HG03066 (cell line): ENCODE data around the gene CA5A.
"Not testable (repeated sequence)": the region's sequence is repeated elsewhere in the genome, so short reads cannot be mapped to it uniquely, and the experiment has no call there.

Source experiments
- ATAC-seq: cut with Tn5 transposase; IDR thresholded peaks from one replicate; pipeline ENCODE4 v1.9.1; 2021; ENCODE audit warnings: low read depth; ENCODE audit not compliant: unreplicated experiment

CA5A gene

DNA sequence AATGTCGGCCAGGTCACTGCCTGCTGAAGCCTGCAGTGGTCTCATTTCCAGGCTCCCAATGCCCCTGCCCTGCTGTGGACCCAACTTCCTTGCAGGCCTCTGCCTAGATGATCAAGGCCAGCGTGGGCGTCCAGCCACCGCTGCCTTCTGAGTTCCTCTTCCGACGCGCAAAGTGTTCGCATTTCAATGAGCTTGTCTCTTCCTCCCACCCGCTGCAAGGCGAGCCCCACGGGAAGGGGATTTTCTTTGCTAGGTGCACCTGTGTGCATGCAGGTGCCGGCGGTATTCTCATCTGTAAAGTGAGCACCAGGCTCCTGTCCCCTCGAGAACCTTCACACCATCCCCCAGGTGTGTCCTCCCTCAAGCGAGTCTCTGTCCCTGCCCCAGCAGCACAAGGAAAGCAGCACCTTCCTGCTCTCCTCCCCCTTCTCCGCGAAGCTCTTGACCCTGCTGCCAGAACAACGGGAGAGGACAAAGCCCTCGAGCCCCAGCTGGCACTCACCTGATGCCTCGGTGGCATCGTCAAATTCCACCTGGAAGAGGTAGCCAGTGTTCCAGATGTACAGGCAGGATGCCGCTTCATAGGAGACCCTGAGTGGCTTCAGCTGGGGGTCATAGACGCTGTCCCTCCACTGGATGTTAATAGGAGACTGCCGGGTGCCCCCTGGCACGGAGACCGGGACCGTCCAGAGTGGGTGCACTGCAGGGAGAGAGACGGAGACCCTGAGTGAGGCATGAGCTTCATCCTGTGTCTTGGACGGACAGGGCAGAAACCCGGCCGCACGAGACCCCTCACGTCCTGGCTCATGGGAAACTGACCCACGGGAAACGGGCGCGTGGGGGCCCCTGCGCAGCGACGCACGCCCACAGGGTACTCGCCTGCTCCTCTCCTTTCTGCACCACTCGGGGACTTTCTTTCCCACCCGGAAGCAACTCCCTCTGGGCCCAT is 9.8 kb downstream of the CA5A start:
- ATAC-seq = no peak

DNA sequence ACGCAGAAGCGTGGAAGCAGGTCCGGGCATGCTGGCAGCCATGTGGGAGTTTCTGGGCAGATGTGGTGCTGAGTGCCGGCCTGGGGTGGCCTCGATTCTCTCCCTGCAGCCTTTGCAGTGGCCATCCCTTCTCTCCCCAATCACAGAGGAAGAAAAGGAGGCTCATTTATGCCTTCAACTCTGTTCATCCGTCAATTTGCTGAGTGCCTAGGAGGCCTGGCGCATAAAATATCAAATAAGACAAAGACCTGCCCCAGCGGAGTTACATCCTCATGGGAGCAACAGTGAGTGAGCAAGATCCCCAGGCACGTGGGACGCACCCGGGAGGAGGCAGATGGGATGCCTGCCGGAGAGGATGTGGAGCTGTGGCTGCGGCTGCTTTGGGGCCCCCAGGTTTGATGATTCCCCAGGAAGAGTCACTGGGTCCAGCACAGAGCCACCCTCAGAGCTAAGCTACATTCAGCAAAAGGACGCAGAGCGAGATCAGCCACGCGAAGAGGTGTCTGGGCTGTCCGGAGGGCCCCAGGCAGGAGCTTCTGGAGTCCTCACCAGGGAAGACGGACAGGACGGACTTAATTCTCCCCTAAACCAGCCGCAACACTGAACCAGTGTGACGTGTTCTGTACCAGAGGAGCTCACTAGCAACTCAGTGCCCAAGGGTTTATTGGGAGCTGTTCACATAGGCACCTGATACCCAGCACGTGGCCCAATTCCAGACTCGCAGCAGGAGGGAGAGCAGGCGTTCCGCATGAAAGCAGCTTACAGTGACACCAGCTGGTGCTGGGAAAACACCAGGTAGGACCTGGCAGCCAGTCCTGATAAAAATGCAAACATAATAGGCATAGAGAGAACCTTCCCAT is 11.3 kb downstream of the CA5A start:
- no peak for ATAC-seq

DNA sequence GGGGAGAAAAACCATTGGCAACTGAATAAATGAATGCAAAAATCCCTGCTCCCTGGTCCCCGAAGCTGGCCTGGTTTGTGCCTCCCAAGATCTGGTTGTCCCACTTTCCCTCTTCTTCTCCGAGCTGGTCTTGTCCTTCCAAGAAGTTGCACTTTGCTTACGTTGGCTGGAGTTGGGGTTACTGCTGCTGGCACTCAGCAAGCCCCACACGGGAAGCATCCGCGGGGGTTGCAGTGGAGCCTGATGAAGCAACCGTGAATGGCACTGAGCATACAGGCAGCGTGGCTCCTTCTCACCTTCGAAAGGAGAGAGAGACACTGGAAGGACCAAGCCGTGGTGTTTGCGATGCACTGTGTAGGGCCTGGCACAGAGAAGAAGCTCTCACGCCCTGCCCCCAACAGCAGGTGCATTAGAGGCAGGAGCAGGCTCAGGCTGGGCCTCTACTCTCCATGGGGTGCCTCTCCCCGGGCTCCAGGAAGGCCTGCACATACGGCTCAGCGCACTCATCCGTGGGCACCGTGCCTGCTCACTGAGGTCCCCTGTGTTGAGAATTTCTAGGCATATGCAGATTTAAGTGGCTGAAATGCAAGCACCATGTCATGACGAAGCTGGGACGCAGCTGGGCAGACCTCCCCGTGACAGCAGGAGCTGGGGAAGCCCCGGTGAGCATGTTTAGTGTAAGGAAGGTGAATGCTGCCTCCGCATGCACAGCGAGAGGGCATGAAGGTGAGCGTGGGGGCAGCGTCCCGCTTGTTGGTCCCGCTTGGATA is 12.1 kb downstream of the CA5A start:
- ATAC-seq = no peak

DNA sequence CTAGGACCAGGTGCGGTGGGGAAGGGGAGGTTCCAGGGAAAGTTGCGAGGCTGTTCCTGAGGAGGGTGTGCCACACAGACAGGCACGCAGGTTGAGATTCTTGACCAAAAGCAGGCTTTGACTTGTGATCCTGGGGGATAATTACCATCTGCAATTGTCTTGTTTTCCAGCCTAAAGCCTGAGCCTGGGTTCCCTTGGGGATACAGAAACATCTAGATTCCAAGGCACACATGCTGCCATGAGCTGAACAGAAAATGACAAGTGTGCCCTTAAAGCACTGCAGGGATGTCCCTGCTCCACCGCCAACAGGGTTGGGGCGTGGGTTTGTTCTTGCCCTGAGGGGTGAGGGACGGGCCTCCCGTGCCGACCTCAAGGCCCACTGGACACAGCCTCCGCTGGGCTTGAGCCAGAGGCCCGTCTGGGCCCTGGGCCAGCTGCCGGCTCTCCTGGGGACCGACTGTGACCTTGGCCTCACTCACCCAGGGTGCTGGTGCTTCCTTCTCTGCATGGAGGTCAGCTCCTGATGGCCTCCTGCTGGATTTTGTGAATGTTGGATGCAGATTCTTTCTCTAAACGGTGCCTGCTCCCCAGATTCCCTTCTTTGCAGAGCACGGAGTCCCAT is 14.0 kb downstream of the CA5A start:
- ATAC-seq = no peak

DNA sequence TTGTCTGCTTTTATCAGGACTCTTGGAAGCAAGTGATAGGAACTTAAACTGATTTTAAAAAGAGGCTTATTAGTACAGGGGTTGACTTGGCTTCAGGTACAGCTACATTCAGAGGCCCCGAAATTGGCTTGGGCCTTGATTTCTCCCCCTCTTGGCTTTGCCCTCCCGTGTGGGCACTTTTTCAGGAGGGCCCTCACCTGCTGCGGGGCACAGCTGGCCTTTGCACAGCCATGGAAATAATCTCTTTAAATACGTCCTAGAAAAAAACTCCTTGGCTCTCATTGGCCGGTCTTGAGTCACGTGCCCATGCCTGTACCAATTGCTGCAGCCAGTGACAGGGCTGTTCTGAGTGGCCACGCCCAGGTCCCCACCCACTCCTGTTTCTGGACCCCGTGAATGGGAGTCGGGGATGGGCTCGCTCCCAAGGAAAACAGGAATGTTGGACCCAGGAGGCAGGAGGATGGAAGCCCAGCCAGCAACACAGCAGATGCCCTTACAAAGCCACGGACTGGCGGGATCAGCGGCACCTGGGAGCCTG is 15.0 kb downstream of the CA5A start:
- ATAC-seq = no peak

DNA sequence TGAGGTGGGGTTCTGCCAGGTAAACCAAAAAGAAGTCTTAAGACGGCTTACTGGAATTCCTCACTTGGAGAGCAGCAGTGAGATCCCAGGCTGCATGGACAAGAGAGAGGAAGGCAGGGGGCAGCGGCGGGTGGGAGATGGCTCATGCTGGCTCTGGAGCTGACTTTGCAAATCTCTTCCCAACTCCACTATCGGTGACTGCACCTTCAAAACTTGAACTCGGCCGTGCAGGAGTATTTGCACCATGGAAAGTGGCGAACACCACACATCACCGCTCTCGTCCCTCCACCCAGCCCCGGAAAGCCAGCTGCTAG is 16.7 kb downstream of the CA5A start:
- no peak for ATAC-seq

DNA sequence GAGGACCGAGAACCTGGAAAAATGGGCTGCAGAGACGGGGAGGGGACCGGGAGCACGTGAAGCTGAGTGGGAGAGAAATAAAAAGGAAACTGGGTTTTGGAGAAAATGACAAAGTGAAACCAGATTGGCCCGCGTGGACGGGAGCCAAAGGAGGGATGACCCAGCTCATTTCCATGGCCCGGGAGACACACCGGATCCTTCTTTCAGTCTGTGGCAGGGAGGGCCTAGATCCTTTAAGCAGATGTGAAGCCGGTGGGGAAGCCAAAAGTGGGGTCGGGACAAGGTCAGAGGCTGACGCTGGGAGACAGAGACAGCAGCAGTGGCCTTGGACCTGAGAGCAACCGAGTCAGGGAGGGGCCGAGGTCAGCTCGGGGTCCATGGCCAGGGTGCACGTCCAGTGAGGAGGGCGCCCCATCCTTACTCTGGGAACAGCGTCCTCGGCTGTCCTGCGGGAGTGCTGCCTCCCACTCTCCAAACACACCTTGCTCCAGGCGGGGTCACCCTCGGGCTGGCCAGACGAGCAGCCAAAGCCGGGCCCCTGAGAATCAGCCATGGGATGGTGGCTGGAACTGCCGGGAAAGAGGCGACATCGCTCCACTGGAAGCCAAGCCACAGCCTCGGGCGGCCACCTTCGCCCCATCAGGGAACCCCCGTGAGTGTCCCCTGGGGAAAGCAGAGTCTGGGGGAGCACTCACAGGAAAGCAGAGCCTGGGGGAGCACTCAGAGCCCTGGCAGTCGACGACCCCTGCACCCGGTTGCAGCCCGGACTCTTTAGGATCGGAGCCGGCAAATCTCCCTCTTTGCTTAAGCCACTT is 17.3 kb downstream of the CA5A start:
- no peak for ATAC-seq

DNA sequence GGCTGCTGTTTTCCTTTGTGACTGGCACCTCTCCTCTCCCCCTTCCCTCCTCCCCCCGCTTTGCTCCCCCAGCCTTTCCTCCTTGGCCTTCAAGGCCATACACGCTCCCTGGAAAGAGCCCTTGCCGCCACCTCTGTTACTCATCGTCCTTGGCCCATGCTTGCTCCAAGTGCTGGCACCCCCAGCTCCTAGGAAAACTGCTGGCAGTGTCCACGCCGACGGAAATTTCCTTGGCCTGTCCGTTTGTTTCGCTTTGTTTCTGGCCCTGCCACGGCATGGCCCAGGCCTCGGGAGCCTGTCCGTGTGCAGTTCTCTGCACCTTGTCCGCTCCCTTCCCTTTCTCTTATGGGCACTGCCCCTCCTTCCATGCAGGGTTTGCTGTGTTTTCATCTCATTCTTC is 18.0 kb downstream of the CA5A start:
- no peak for ATAC-seq

DNA sequence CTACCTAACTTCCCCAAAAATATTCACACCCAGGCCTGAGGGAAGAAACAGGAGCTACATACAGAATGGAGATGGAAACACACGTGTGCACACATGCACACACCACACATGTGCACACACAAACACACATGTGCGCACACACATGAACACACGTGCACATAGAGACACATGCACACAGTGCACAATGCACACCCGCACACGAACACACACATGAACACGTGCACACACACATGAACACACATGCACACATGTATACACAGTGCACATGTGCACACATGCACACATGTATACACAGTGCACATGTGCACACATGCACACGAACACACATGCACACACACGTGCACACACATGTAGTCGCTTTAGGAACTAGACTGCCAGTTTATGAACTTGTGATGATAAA is 18.8 kb downstream of the CA5A start:
- no peak for ATAC-seq

DNA sequence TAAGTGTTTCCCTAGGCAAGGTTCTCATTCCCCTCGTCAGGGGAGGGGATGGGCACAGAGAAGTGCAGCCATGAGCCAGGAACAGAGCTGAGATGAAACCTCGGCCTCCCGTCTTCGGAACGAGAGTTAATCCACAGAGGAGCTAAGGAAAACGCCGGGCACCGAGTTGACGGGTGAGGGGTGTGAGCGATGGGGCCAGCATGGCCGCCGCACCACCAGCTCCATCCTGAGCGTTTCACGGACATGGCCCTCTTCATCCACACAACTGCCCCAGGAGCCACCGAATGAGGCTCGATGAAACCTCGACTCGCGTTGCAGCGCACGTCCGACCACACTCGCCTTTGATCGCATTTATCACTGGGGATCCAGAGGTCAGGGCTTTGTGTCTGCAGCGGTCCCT is 21.5 kb downstream of the CA5A start:
- no peak for ATAC-seq

DNA sequence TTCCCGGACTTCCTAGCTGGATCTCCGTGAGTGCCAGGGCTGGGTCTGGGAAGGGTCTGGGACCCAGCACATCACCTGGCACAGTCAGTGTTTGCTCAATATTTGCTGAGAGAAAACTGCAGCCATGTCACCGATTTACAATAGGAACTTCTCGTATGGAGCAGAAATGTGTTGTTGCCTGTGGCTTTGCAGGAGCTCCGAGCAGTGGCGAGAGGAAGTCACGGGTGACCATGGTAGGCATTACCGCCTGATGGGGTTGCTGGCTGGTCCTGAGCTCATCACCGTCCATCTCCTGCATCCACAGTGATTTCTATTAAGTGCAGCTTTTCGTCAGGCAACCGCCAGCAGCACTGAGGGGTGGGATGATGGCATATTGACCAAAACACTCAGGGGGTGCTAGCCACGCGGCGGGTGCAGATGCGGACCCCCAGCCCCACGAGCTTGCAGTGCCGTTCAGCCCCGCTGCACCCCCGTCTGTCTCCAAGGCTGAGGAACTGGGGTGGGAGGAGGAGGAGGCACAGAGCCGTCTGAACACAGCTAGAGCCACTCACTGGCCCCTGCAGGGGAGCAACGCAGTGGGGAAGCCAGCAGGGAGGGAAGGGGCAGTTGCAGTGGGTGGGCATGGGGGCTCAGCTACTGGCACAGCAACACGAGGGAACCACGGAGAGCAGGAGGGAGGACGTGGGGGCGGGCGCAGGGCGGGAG is 22.2 kb downstream of the CA5A start:
- not testable (repeated sequence) for ATAC-seq

DNA sequence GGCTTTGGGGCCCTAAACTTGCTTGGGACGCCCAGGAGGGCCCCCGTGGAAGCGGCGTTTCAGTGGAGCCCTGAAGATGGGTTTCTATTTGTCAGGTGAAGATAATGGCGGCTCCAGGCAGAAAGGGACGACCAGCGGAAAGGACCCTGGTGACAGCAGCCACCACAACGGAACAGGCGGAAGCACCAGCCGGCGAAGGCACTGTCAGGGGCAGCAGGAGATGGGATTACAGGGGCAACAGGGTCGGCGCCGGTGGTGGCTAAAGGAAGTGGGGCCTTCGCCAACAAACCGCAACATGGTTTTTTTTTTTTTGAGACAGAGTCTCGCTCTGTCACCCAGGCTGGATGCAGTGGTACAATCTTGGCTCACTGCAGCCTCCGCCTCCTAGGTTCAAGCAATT is 23.6 kb downstream of the CA5A start:
- not testable (repeated sequence) for ATAC-seq

DNA sequence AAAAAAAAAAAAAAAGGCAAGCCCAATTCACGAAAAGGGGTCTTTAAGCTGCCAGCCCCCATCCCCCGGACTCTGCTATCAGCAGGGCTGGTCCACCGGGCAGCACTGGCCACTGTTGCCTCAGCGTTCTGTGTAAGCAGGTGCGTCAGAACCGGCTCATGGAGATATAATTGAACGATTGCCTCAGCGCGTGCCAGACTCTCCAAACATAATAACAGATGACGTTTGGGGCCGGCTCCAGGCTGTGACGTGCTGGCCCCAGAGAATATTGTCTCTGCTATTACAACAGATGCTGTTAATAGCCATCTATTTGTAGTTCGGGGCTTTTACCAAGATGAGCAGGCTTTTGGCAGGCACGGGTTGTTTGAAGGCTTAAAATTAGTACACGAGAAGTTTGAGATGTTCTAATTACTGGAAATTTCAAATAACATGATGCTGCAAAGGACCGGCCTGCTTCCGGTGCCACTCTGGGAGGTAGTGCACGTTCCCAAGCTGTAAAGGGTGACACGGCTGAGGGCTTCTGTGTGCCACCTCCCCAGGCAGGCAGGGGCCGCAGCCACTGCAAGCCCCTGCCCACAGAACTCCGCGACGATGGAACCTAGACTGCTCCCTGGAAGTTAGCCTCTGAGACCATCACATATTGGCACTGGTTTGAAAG is 25.1 kb downstream of the CA5A start:
- not testable (repeated sequence) for ATAC-seq

DNA sequence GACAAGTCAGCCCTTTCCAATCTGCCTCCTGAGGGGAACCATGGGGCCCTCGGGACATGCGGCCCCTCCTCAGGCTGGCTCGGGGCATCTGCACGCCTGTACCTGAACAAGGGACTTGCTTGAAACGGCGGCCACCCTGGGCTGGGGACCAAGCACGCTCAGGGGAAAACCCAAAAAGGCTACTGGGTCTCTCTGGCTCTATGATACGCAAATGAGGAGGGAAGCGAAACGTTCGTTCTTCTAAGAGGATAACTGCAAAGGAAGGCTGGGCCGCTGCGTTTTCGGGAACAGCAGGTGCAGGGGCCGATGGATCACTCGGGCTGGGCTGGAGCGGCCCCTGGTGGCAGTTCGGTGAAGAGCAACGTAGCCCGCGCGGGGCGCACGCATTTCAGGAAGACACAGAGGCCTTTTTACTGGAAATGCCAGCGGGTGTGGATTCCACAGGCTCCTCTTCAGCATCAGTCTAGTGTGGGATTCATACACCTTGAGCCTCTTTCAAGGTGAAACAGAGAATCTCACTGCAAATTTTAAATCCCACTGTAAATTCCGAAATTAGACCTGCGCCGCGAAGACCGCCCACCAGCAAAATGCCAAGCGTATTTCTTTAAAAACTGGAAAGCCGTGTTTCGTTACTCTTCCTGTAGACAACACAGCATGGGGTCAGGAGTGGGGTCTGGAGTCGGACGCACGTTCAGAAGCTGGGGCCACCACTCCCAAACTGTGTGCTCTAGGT is 27.0 kb downstream of the CA5A start:
- ATAC-seq = peak; percentile 85

DNA sequence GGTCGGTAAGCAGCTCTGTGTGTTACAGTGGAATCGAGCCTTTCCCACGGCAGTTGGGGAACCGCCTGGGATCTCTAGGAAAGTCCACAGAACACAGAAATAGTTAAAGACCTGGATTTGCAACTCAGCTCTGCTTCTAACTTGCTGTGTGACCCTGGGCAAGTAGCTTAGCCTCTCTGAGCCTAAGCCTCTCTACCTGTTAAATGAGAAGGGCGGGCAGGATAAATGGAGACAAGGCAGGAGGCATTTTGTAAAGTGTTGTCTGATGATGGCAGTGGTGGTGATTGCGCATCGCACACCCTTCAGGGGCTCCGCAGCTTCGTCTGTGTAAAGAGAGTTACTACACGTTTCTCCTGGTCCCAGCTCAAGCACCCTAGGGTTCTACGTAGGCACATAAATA is 28.2 kb downstream of the CA5A start:
- ATAC-seq = not testable (repeated sequence)

DNA sequence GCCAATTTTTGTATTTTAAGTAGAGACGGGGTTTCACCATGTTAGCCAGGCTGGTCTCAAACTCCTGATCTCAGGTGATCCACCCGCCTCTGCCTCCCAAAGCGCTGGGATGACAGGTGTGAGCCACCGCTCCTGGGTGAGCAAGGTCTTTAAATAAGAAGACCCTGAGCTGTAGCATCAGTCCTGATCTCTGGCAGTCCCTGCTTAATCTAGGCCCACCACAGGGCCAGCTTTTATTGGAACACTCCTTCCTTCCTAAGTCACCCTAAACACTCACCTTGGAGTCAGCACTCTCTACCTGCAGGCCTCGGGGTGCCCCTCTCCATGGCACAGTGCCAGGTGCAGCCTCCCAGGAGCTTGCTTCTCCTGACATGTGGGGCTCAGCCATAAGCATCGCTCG is 30.8 kb downstream of the CA5A start:
- ATAC-seq = not testable (repeated sequence)

DNA sequence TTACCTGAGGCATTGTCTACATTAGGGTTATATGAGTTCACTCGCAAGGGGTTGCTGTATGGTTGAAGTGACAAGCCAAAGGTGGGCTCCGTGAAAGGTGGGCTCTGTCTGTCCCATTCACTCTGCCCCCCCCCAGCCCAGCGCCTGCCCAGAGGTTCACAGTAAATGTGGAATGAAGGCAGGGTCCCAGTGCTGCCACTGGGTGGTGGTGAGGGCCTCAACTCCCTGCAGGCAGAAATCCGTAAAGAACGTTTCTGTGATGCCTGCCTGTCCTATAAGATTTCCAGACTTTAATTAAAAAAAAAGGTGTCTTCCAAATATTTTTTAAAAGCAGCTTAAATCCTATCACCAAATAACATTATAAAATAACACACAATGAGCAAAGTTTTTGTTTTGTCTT is 31.4 kb downstream of the CA5A start:
- not testable (repeated sequence) for ATAC-seq

DNA sequence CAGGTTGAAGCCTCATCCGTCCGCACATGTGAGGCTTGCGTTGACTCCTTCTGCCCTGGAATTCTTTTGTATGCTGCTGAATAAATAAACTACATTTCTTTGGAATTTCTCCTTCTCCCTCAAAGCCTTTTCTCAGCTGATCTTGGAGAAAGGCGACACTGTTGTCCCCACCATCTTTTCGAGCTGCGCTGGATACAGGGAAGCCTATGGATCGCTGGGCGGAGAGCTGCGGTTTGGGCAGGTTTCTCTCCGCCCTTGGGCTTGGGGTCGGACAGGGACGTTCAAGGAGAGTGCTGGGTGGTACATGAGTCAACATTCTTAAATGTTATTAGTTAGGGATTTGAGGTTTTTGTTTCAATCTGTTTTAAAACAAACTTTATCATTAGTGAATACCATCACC is 35.8 kb downstream of the CA5A start:
- ATAC-seq = not testable (repeated sequence)
